Measurements from ENCODE around the gene EZR. TPM values are rescaled to one million over a fixed set of nuclear protein-coding genes. Genes with fewer than 3 reads are reported as not detected.

The EZR gene
- total and polyA plus RNA-seq, 2 donors (not counting 1 experiment from before 2014, with no cell fraction given), result 227 to 945 TPM

GRCh38 chr6:158816803-158817727 is 2.1 kb downstream of the EZR start:
- Histone ChIP-seq H3K4me2 (replicated peaks; ENCODE audit: low read depth, low read length, poor library complexity, severe bottlenecking) (peak overlapping the region; percentile 95), H3K27ac (ENCODE audit: low read length in 2 of 2) (peak overlapping the region; percentile 96 to 99), H3K4me1 (ENCODE audit: control insufficient read depth in 2 of 2, insufficient read depth in 2 of 2, low read length in 2 of 2) (peaks cover 48 to 59% of the 10 kb centered on the region in 2 donors), H2AFZ (ENCODE audit: insufficient read depth, low read depth, low read length, poor library complexity, severe bottlenecking) (no peak overlapping the region), H3K9ac (ENCODE audit: low read length) (peak overlapping the region; percentile 94), H3K27me3 (replicated peaks in 1 of 4; ENCODE audit: control extremely low read depth in 1 of 4, control insufficient read depth in 3 of 4, insufficient read depth in 4 of 4, low read length in 3 of 4) (no peaks in the 10 kb centered on the region), H3K9me3 (ENCODE audit: control extremely low read depth in 1 of 3, control insufficient read depth in 2 of 3, insufficient read depth in 1 of 3, low read length in 2 of 3) (peaks cover 0 to 10% (median 2%) of the 10 kb centered on the region in 3 donors), H3K36me3 (replicated peaks in 1 of 2; ENCODE audit: control extremely low read depth in 1 of 2, control insufficient read depth in 1 of 2, extremely low read depth in 1 of 2, insufficient read depth in 2 of 2, low read length in 1 of 2) (peaks cover 4 to 57% of the 10 kb centered on the region in 2 experiments), H4K20me1 (ENCODE audit: control insufficient read depth, insufficient read depth, low read length, poor library complexity, severe bottlenecking) (peaks cover 59% of the 10 kb centered on the region), H3K4me3 (ENCODE audit: control extremely low read depth in 1 of 5, extremely low read depth in 1 of 5, insufficient read depth in 1 of 5, low read depth in 2 of 5, low read length in 4 of 5) (peak overlapping the region; percentile 60 to 100 (median 88)), H3K79me2 (ENCODE audit: control insufficient read depth, insufficient read depth, low read length) (peaks cover 60% of the 10 kb centered on the region)
- H3K27me3 Mint-ChIP-seq, result no peaks in the 10 kb centered on the region
- H3K4me1 Mint-ChIP-seq, result peaks cover 52% of the 10 kb centered on the region
- no peak for ATAC-seq (ENCODE audit: low read depth)
- TF ChIP-seq EZH2 (IDR thresholded peaks at IDR 0.05; ENCODE audit: borderline replicate concordance, insufficient read depth, low read depth, low read length, poor library complexity, severe bottlenecking), result no peak
- no peak for TF ChIP-seq CTCF (IDR thresholded peaks at IDR 0.05)
- intact Hi-C loops (cut with micrococcal nuclease), result loop anchor here (2.0 to 5.0 kb wide), 2 partner anchors 14 to 225 kb away; partner anchors contain the start of gene TAGAP
- 35% methylated on average over 11 of the region's 20 CpGs for WGBS (ENCODE audit: insufficient coverage)
- CTCF ChIA-PET, result interaction anchor here (0.8 to 2.0 kb wide), 6 partner anchors 8 to 52 kb away, joined by 3 to 21 read pairs (median 4); no protein-coding TSS in a partner anchor
- peak overlapping the region; percentile 99 for H3K27ac Mint-ChIP-seq
- H3K9me3 Mint-ChIP-seq (ENCODE audit: insufficient read depth), result no peaks in the 10 kb centered on the region
- H3K4me3 Mint-ChIP-seq, result peak overlapping the region; percentile 88
- POLR2A ChIA-PET, result interaction anchor here (0.6 to 6.4 kb wide), 10 partner anchors 8 to 93 kb away, joined by 3 to 162 read pairs (median 4); no protein-coding TSS in a partner anchor
- no peak for DNase-seq
